K562 (cell line): ENCODE measurements around the gene CEP135.

Experiments
- ETV6 ChIP-seq, 3 experiments: fragments of 150-350 bp in 1 of 3; sonication (generic) in 1 of 3; formaldehyde crosslinking in 1 of 3; IDR thresholded peaks; 2 replicates each; pipeline versions ENCODE4 v1.6.1 to v1.8.0; 2014 to 2022; ENCODE audit warnings: borderline replicate concordance in 2 of 3, low read depth in 2 of 3, antibody characterized with exemption in 1 of 3, low read length in 1 of 3, mild to moderate bottlenecking in 1 of 3, missing genetic modification reagents in 1 of 3
- MED1 ChIP-seq: sonication (generic); formaldehyde crosslinking; IDR thresholded peaks from 2 replicates; pipeline ENCODE4 v1.8.1; 2023; ENCODE audit warnings: missing genetic modification reagents, borderline replicate concordance
- POLR2A ChIP-seq: fragments of 450-650 bp; conservative IDR thresholded peaks from 2 replicates; pipeline ENCODE4 v1.6.1; 2016
- RCOR1 ChIP-seq, 2 experiments: IDR thresholded peaks; 2 replicates each; pipeline ENCODE4 v1.6.1; 2012; ENCODE audit warnings: low read depth in 2 of 2, low read length in 2 of 2, borderline replicate concordance in 1 of 2, improper control_type of control experiment in 1 of 2
- TF ChIP-seq, protein P1 (sequence below), 2 experiments: fragments of 450-650 bp in 1 of 2; sonication (generic) in 1 of 2; formaldehyde crosslinking in 1 of 2; IDR thresholded peaks in 1 of 2; conservative IDR thresholded peaks in 1 of 2; 2 replicates each; pipeline versions ENCODE4 v1.6.1 to v1.8.1; 2016 to 2023; ENCODE audit warnings: mild to moderate bottlenecking in 2 of 2, moderate library complexity in 2 of 2, inconsistent platforms in 1 of 2, missing genetic modification reagents in 1 of 2
- TF ChIP-seq, protein P2 (sequence below): fragments of 450-650 bp; formaldehyde crosslinking; IDR thresholded peaks from 2 replicates; pipeline ENCODE4 v1.4.0; 2022; ENCODE audit warnings: missing genetic modification characterization

DNA sequence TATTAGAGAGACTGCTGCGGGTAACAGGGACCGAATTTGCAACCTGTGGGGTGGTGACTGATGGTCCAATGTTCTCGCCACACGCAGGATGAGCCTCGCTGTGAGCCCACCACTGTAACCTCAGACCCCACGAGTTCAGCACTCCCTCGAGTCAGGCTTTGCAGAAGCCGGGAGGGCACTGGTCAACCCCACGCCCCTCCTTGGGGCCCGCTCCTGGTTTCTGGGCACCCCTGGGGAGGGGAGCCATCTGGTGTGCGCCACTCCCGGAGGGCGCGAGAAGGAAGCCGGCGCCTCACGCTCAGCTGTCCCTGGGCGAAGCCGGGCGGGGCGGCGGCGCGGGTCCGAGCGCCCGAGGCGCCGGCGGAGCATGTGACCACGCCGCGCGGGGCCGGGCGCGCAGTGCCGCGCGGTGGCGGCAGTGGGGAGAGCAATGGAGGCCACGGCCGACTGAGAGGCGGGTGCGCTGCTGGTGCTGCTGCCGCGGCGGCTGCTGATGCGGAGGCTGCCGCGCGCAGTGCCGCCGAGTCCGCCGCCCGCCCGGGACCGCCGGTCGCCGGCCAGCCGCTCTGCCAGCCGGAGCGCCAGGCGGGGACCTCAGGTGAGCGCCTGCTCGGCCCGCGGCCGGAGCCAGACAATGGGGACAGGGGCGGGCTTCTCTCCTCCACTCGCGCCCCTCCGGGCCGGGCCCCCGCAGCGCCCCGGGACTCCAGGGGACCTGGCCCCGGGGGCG, 100.1 kb downstream of the CEP135 start:
- TF ChIP-seq, protein P1, sequence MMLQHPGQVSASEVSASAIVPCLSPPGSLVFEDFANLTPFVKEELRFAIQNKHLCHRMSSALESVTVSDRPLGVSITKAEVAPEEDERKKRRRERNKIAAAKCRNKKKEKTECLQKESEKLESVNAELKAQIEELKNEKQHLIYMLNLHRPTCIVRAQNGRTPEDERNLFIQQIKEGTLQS (IDR thresholded peaks at IDR 0.05) = no peak
- TF ChIP-seq, protein P1 (CRISPR knock-in tag; conservative IDR thresholded peaks at IDR 0.05) = no peak
- TF ChIP-seq MED1 (CRISPR knock-in tag) (no peak), RCOR1 (IDR thresholded peaks at IDR 0.05; ENCODE audit: borderline replicate concordance in 1 of 2, low read depth in 2 of 2, low read length in 2 of 2) (no peak), POLR2A (no peak), ETV6 (IDR thresholded peaks at IDR 0.05; ENCODE audit: borderline replicate concordance in 1 of 2, low read depth in 2 of 2, low read length in 1 of 2) (no peak), ETV6 (CRISPR knock-in tag; IDR thresholded peaks at IDR 0.05; ENCODE audit: borderline replicate concordance) (no peak)
- TF ChIP-seq, protein P2, sequence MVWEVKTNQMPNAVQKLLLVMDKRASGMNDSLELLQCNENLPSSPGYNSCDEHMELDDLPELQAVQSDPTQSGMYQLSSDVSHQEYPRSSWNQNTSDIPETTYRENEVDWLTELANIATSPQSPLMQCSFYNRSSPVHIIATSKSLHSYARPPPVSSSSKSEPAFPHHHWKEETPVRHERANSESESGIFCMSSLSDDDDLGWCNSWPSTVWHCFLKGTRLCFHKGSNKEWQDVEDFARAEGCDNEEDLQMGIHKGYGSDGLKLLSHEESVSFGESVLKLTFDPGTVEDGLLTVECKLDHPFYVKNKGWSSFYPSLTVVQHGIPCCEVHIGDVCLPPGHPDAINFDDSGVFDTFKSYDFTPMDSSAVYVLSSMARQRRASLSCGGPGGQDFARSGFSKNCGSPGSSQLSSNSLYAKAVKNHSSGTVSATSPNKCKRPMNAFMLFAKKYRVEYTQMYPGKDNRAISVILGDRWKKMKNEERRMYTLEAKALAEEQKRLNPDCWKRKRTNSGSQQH (CRISPR knock-in tag) = no peak
